Breast epithelium (tissue), 3 donors: Measurements from ENCODE around the gene CEP55.

Source experiments
- CTCF ChIP-seq, 3 donors: fragments of 450-650 bp; IDR thresholded peaks; one replicate each; pipeline ENCODE4 v1.5.1; 2016 to 2017; ENCODE audit warnings: antibody characterized with exemption in 3 of 3, mild to moderate bottlenecking in 3 of 3, moderate library complexity in 3 of 3
- POLR2A ChIP-seq: fragments of 450-650 bp; IDR thresholded peaks from one replicate; pipeline ENCODE4 v1.6.1; 2016; ENCODE audit warnings: antibody characterized with exemption, mild to moderate bottlenecking, moderate library complexity
- POLR2AphosphoS5 ChIP-seq, 3 donors: sonication (generic); formaldehyde crosslinking; IDR thresholded peaks; one replicate each; pipeline ENCODE4 v1.6.1; 2017; ENCODE audit warnings: antibody characterized with exemption in 3 of 3

GRCh38 chr10:93468461-93469213 is 27.8 kb upstream of the CEP55 start:
- TF ChIP-seq CTCF (IDR thresholded peaks at IDR 0.05) (no peak), POLR2AphosphoS5 (IDR thresholded peaks at IDR 0.05) (no peak), POLR2A (no peak)
